Panc1 (cell line): Measurements from ENCODE around the gene TMED6. TPM values are rescaled to one million over a fixed set of nuclear protein-coding genes. Genes with fewer than 3 reads are reported as not detected.
"Not testable (repeated sequence)": the region's sequence is repeated elsewhere in the genome, so short reads cannot be mapped to it uniquely, and the experiment has no call there.

ENCODE experiments used
- ATAC-seq: fragments of 200-7000 bp; cut with Tn5 transposase; 2 replicates; pipeline ENCODE4 v1.9.1; 2020; ENCODE audit warnings: mild to moderate bottlenecking, moderate library complexity
- BruUV-seq: library from RNA; stranded (reverse); fragments of 400-500 nt; replicated peaks from 2 replicates; lab custom pipeline; 2021; lab: Mats Ljungman, UMichigan
- CTCF ChIA-PET: fragments of 300-600 bp; sonication (Branson Sonifier 250); formaldehyde crosslinking; loops from one replicate; lab custom pipeline; 2022; ENCODE audit warnings: antibody characterized with exemption; lab: Charles Lee
- POLR2A ChIA-PET: fragments of 300-600 bp; sonication (Branson Sonifier 250); formaldehyde crosslinking; loops from one replicate; lab custom pipeline; 2022; ENCODE audit warnings: antibody characterized with exemption; lab: Charles Lee
- DNase-seq: peaks from one replicate; pipeline ENCODE4 v3.0.0-alpha.2; 2010; ENCODE audit warnings: low read depth, low spot score
- H3K27ac ChIP-seq: 2 replicates; pipeline ENCODE4 v1.5.1; 2011; ENCODE audit warnings: mild to moderate bottlenecking, low read length, inconsistent platforms
- H3K27me3 ChIP-seq: fragments of 200-500 bp; sonication (Bioruptor generic); 2 replicates; pipeline ENCODE4 v1.6.0; 2014; ENCODE audit warnings: low read length, inconsistent platforms; ENCODE audit not compliant: control insufficient read depth, insufficient read depth
- H3K36me3 ChIP-seq: fragments of 200-500 bp; sonication (Bioruptor generic); 2 replicates; pipeline ENCODE4 v1.5.1; 2014; ENCODE audit warnings: inconsistent platforms, mild to moderate bottlenecking, low read length, moderate library complexity; ENCODE audit not compliant: control insufficient read depth, insufficient read depth
- H3K4me1 ChIP-seq: 2 replicates; pipeline ENCODE4 v1.5.1; 2011; ENCODE audit warnings: inconsistent platforms, mild to moderate bottlenecking, low read length, moderate library complexity; ENCODE audit not compliant: control insufficient read depth, insufficient read depth
- H3K4me3 ChIP-seq, 2 experiments: 2 replicates each; pipeline ENCODE4 v1.5.1; 2011 to 2012; ENCODE audit warnings: low read depth in 2 of 2, low read length in 2 of 2, mild to moderate bottlenecking in 2 of 2, inconsistent platforms in 1 of 2, moderate library complexity in 1 of 2
- H3K9me3 ChIP-seq: fragments of 200-500 bp; sonication (Bioruptor generic); 2 replicates; pipeline ENCODE4 v1.5.1; 2014; ENCODE audit warnings: low read depth, mild to moderate bottlenecking, inconsistent platforms, low read length, moderate library complexity; ENCODE audit not compliant: control insufficient read depth, insufficient read depth
- CTCF ChIP-seq: fragments of 450-650 bp; IDR thresholded peaks from 2 replicates; pipeline ENCODE4 v1.5.1; 2017; ENCODE audit warnings: mild to moderate bottlenecking
- POLR2AphosphoS5 ChIP-seq: IDR thresholded peaks from 2 replicates; pipeline ENCODE4 v1.6.1; 2012; ENCODE audit warnings: mild to moderate bottlenecking, low read depth, low read length, moderate library complexity
- REST ChIP-seq, 2 experiments: IDR thresholded peaks; 2 replicates each; pipeline ENCODE4 v1.6.1; 2011 to 2012; ENCODE audit warnings: low read depth in 2 of 2, control low read depth in 1 of 2, low read length in 1 of 2, mild to moderate bottlenecking in 1 of 2, moderate library complexity in 1 of 2; ENCODE audit not compliant: insufficient read depth in 1 of 2
- SIN3A ChIP-seq: IDR thresholded peaks from 2 replicates; pipeline ENCODE4 v1.6.1; 2012; ENCODE audit warnings: low read depth, mild to moderate bottlenecking, low read length, moderate library complexity, borderline replicate concordance; ENCODE audit not compliant: insufficient read depth
- TCF7L2 ChIP-seq: IDR thresholded peaks from 2 replicates; pipeline ENCODE4 v1.6.1; 2011; ENCODE audit warnings: mild to moderate bottlenecking, low read depth, low read length, inconsistent platforms
- in situ Hi-C: cut with HindIII; loops from 2 replicates; pipeline ENCODE4 v1.10.0; 2016; ENCODE audit warnings: low sequenced_read_pairs, low pct_unique_long_range_greater_than_20kb
- intact Hi-C: fragments of 100-400 bp; cut with micrococcal nuclease; formaldehyde crosslinking; loops from one replicate; pipeline ENCODE4 v1.10.0; 2022; ENCODE audit not compliant: unreplicated experiment
- total RNA-seq: library from RNA; stranded (reverse); gene quantifications from one replicate; pipeline ENCODE4 v1.2.1, GENCODE V29; 2021; ENCODE audit not compliant: unreplicated experiment

TMED6 gene
- total RNA-seq, 1 experiment from 2014 or later: 0.36 TPM

- in situ Hi-C loops: no loop called here
- no peak for TF ChIP-seq TCF7L2
- TF ChIP-seq POLR2AphosphoS5: no peak
- no peak for TF ChIP-seq REST (IDR thresholded peaks at IDR 0.05; ENCODE audit: insufficient read depth in 1 of 2, low read depth in 2 of 2, low read length in 1 of 2)
- TF ChIP-seq CTCF: no peak
- no peak for TF ChIP-seq SIN3A
- H3K4me3 ChIP-seq: no peak overlapping the region
- intact Hi-C loops: no loop called here
- no peaks in the 10 kb centered on the region for H3K4me1 ChIP-seq
- H3K27ac ChIP-seq: no peak overlapping the region
- no peak for ATAC-seq
- no peak for DNase-seq
- POLR2A ChIA-PET: no interaction called here
- H3K27me3 ChIP-seq: no peaks in the 10 kb centered on the region
- no TSS peak for BruUV-seq
- no peaks in the 10 kb centered on the region for H3K9me3 ChIP-seq
- no peaks in the 10 kb centered on the region; the same call in 1 of the 2 replicates for H3K36me3 ChIP-seq
- CTCF ChIA-PET: no interaction called here
Measured at GRCh38 chr16:69364088-69364487, 12.5 kb upstream of the TMED6 start.

- no peaks in the 10 kb centered on the region; the same call in 1 of the 2 replicates for H3K36me3 ChIP-seq
- ATAC-seq: no peak
- no peaks in the 10 kb centered on the region for H3K9me3 ChIP-seq
- BruUV-seq: no TSS peak
- in situ Hi-C loops: no loop called here
- intact Hi-C loops: no loop called here
- no peaks in the 10 kb centered on the region for H3K27me3 ChIP-seq
- no peak overlapping the region for H3K4me3 ChIP-seq
- no peak overlapping the region for H3K27ac ChIP-seq
- no peak for TF ChIP-seq CTCF
- TF ChIP-seq REST (IDR thresholded peaks at IDR 0.05; ENCODE audit: insufficient read depth in 1 of 2, low read depth in 2 of 2, low read length in 1 of 2): no peak
- TF ChIP-seq TCF7L2: no peak
- no peak for TF ChIP-seq POLR2AphosphoS5
- TF ChIP-seq SIN3A: no peak
- DNase-seq: no peak
- H3K4me1 ChIP-seq: no peaks in the 10 kb centered on the region
- POLR2A ChIA-PET: interaction anchor here (0.7 kb wide), 1 partner anchor 21 kb away, joined by 3 read pairs; no protein-coding TSS in a partner anchor
- CTCF ChIA-PET: no interaction called here
Measured at GRCh38 chr16:69363281-69363717, 11.7 kb upstream of the TMED6 start.

GRCh38 chr16:69360070-69360469, 8.5 kb upstream of the TMED6 start:
- BruUV-seq, H3K27ac ChIP-seq, H3K9me3 ChIP-seq, POLR2A ChIA-PET, H3K27me3 ChIP-seq, intact Hi-C loops, H3K4me3 ChIP-seq, in situ Hi-C loops, ATAC-seq, H3K36me3 ChIP-seq, CTCF ChIA-PET, DNase-seq, H3K4me1 ChIP-seq: not testable (repeated sequence)
